Endothelial cell of umbilical vein (primary cell): ENCODE results near the gene PTPN23. TPM values are rescaled to one million over a fixed set of nuclear protein-coding genes. Genes with fewer than 3 reads are reported as not detected.

Experiments
- BruUV-seq: library from RNA; stranded (reverse); fragments of 400-500 nt; replicated peaks from 2 replicates; lab custom pipeline; 2021; lab: Mats Ljungman, UMichigan
- CTCF ChIA-PET: fragments of 300-600, 350-600 bp; sonication (Branson Sonifier 250); formaldehyde crosslinking; loops from one replicate; lab custom pipeline; 2021; ENCODE audit warnings: antibody characterized with exemption, inconsistent platforms; lab: Charles Lee
- POLR2A ChIA-PET: fragments of 300-600, 350-600 bp; sonication (Branson Sonifier 250); formaldehyde crosslinking; loops from one replicate; lab custom pipeline; 2021; ENCODE audit warnings: antibody characterized with exemption, inconsistent platforms; lab: Charles Lee
- DNase-seq: peaks from one replicate; pipeline ENCODE4 v3.0.0-alpha.2; 2011; ENCODE audit warnings: low read depth, low spot score
- FAIRE-seq: peaks from 2 replicates; lab custom pipeline; 2011; peaks lifted over from hg19 to GRCh38; lab: Jason Lieb, UNC
- H2AFZ ChIP-seq: 2 replicates; pipeline ENCODE4 v1.6.0; 2012; ENCODE audit warnings: low read depth, low read length, control low read depth, inconsistent platforms
- H3K27ac ChIP-seq: 2 replicates; pipeline ENCODE4 v1.5.1; 2011; ENCODE audit warnings: low read depth, mild to moderate bottlenecking, control low read depth, low read length, moderate library complexity; ENCODE audit not compliant: insufficient read depth
- H3K27me3 ChIP-seq, 2 experiments: 2 replicates each; pipeline versions ENCODE4 v1.6.0 to v1.6.1; 2011; ENCODE audit warnings: low read length in 2 of 2, mixed read lengths in 1 of 2; ENCODE audit not compliant: control insufficient read depth in 2 of 2, insufficient read depth in 2 of 2
- H3K36me3 ChIP-seq, 2 experiments: 2 replicates in 1 of 2; 3 replicates in 1 of 2; pipeline ENCODE4 v1.5.1; 2011; ENCODE audit warnings: low read length in 2 of 2, mild to moderate bottlenecking in 1 of 2, moderate library complexity in 1 of 2; ENCODE audit not compliant: control insufficient read depth in 2 of 2, insufficient read depth in 2 of 2; ENCODE audit errors: extremely low read depth in 1 of 2
- H3K4me1 ChIP-seq: 3 replicates; pipeline ENCODE4 v1.5.1; 2011; ENCODE audit warnings: mild to moderate bottlenecking, low read length; ENCODE audit not compliant: control insufficient read depth, insufficient read depth; ENCODE audit errors: extremely low read depth
- H3K4me2 ChIP-seq: 2 replicates; pipeline ENCODE4 v1.6.1; 2011; ENCODE audit warnings: low read length, control low read depth, mixed read lengths; ENCODE audit not compliant: insufficient read depth
- H3K4me3 ChIP-seq, 3 experiments: fragments of 200-600 bp in 1 of 3; sonication (generic), shearing (Covaris generic) in 1 of 3; replicated peaks in 1 of 3; 2 replicates each; pipeline ENCODE4 v1.5.1; 2011 to 2016; ENCODE audit warnings: control low read depth in 3 of 3, low read length in 3 of 3, mild to moderate bottlenecking in 2 of 3, inconsistent platforms in 1 of 3, low read depth in 1 of 3, moderate library complexity in 1 of 3; ENCODE audit not compliant: insufficient read depth in 1 of 3
- H3K79me2 ChIP-seq: 2 replicates; pipeline ENCODE4 v1.6.0; 2012; ENCODE audit warnings: low read length, inconsistent platforms; ENCODE audit not compliant: control insufficient read depth, insufficient read depth
- H3K9ac ChIP-seq: replicated peaks from 2 replicates; pipeline ENCODE3; 2011; ENCODE audit warnings: low read length, control low read depth; ENCODE audit not compliant: insufficient read depth; ENCODE audit errors: extremely low read depth
- H3K9me1 ChIP-seq: replicated peaks from 3 replicates; pipeline ENCODE4 v1.6.0; 2011; ENCODE audit warnings: mild to moderate bottlenecking, low read length; ENCODE audit not compliant: control insufficient read depth, insufficient read depth; ENCODE audit errors: extremely low read depth
- H3K9me3 ChIP-seq: replicated peaks from 2 replicates; pipeline ENCODE4 v1.5.1; 2012; ENCODE audit warnings: low read length, inconsistent platforms; ENCODE audit not compliant: control insufficient read depth, insufficient read depth
- H4K20me1 ChIP-seq: replicated peaks from 2 replicates; pipeline ENCODE3; 2011; ENCODE audit warnings: mild to moderate bottlenecking, low read length; ENCODE audit not compliant: control insufficient read depth, insufficient read depth; ENCODE audit errors: extremely low read depth
- CTCF ChIP-seq, 2 donors: IDR thresholded peaks; 1 replicate in 1 of 2; 2 replicates in 1 of 2; pipeline ENCODE4 v1.5.1; 2011; ENCODE audit warnings: low read length in 2 of 2, mild to moderate bottlenecking in 2 of 2, moderate library complexity in 2 of 2, control low read depth in 1 of 2, inconsistent platforms in 1 of 2, low read depth in 1 of 2; ENCODE audit not compliant: insufficient read depth in 1 of 2; ENCODE audit errors: extremely low read depth in 1 of 2
- EZH2 ChIP-seq: IDR thresholded peaks from 2 replicates; pipeline ENCODE4 v1.6.1; 2012; ENCODE audit warnings: borderline replicate concordance, low read depth, mild to moderate bottlenecking, moderate library complexity, low read length, inconsistent platforms; ENCODE audit not compliant: severe bottlenecking
- FOS ChIP-seq: IDR thresholded peaks from 2 replicates; pipeline ENCODE4 v1.6.1; 2011; ENCODE audit warnings: mild to moderate bottlenecking, low read length, moderate library complexity, borderline replicate concordance; ENCODE audit not compliant: insufficient read depth
- GATA2 ChIP-seq: IDR thresholded peaks from 2 replicates; pipeline ENCODE4 v1.7.0; 2011; ENCODE audit warnings: low read depth, mild to moderate bottlenecking, moderate library complexity, mixed read lengths, low read length; ENCODE audit not compliant: insufficient read length, insufficient read depth
- JUN ChIP-seq: IDR thresholded peaks from 2 replicates; pipeline ENCODE4 v1.6.1; 2011; ENCODE audit warnings: borderline replicate concordance, low read depth; ENCODE audit not compliant: insufficient read length, insufficient read depth
- MYC ChIP-seq: IDR thresholded peaks from one replicate; pipeline ENCODE4 v1.6.1; 2011; ENCODE audit warnings: mild to moderate bottlenecking, low read depth, low read length
- POLR2A ChIP-seq: IDR thresholded peaks from 2 replicates; pipeline ENCODE4 v1.6.1; 2012; ENCODE audit warnings: low read depth, mild to moderate bottlenecking, control low read depth, low read length
- POLR2AphosphoS5 ChIP-seq: IDR thresholded peaks from 2 replicates; pipeline ENCODE4 v1.6.1; 2012; ENCODE audit warnings: low read depth, mild to moderate bottlenecking, control low read depth, low read length, moderate library complexity; ENCODE audit not compliant: insufficient read depth
- dilution Hi-C: fragments of 300-500 bp; cut with MboI; formaldehyde crosslinking; loops from one replicate; pipeline ENCODE4 v1.15.0; 2019; ENCODE audit warnings: low sequenced_read_pairs; ENCODE audit not compliant: extremely low pct_ligation_motif_present
- intact Hi-C: fragments of 100-400 bp; cut with micrococcal nuclease; formaldehyde crosslinking; loops from one replicate; pipeline ENCODE4 v1.10.0; 2022
- polyA plus RNA-seq, 4 experiments: library from polyadenylated mRNA; depleted of rRNA in 3 of 4; stranded (reverse) in 3 of 4; unstranded in 1 of 4; fragments of >200 nt; gene quantifications; 2 replicates each; pipeline versions ENCODE4 v1.2.1 to v1.2.3, GENCODE V29; 2011 to 2012; ENCODE audit warnings: missing spikeins in 1 of 4
- total RNA-seq: library from RNA; stranded (reverse); gene quantifications from 2 replicates; pipeline ENCODE4 v1.2.3, GENCODE V29; 2021
- TF ChIP-seq, protein P1 (sequence below): IDR thresholded peaks from 2 replicates; pipeline ENCODE4 v1.6.1; 2011; ENCODE audit not compliant: insufficient read depth, insufficient read length

Gene PTPN23
- total and polyA plus RNA-seq, 2 donors (not counting 3 experiments of a cell fraction or from before 2014, with no cell fraction given), result 8.5 to 63.5 TPM

GRCh38 chr3:47414666-47415587 is 34.1 kb downstream of the PTPN23 start:
- BruUV-seq, result no TSS peak
- no peak overlapping the region for H3K27ac ChIP-seq
- DNase-seq (no peak), FAIRE-seq (no peak)
- no peak overlapping the region for H3K9ac ChIP-seq
- no peak overlapping the region for H2AFZ ChIP-seq
- H3K36me3 ChIP-seq, result peaks cover 0 to 57% of the 10 kb centered on the region in 2 experiments
- dilution Hi-C loops (no loop called here), intact Hi-C loops (no loop called here)
- H3K27me3 ChIP-seq, result no peaks in the 10 kb centered on the region
- H3K9me1 ChIP-seq, result no peaks in the 10 kb centered on the region
- no peaks in the 10 kb centered on the region for H4K20me1 ChIP-seq
- no peaks in the 10 kb centered on the region for H3K79me2 ChIP-seq
- H3K4me2 ChIP-seq, result no peak overlapping the region
- no peaks in the 10 kb centered on the region for H3K9me3 ChIP-seq
- ChIA-PET CTCF (no interaction called here), POLR2A (no interaction called here)
- H3K4me3 ChIP-seq, result no peak overlapping the region
- H3K4me1 ChIP-seq, result no peaks in the 10 kb centered on the region
- TF ChIP-seq, protein P1, sequence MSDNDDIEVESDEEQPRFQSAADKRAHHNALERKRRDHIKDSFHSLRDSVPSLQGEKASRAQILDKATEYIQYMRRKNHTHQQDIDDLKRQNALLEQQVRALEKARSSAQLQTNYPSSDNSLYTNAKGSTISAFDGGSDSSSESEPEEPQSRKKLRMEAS, result no peak
- TF ChIP-seq FOS (no peak), POLR2AphosphoS5 (no peak), MYC (no peak), GATA2 (no peak), JUN (no peak), POLR2A (no peak), CTCF (IDR thresholded peaks at IDR 0.05; ENCODE audit: extremely low read depth in 1 of 2, insufficient read depth in 1 of 2, low read depth in 1 of 2, low read length in 2 of 2) (no peak), EZH2 (no peak)
